ENCODE data around the gene MDN1.
"Not testable (repeated sequence)": the region's sequence is repeated elsewhere in the genome, so short reads cannot be mapped to it uniquely, and the experiment has no call there.

Gene MDN1

GRCh38 chr6:89649682-89650081 is 169.9 kb downstream of the MDN1 start:
- DNase-seq: no peak

DNA sequence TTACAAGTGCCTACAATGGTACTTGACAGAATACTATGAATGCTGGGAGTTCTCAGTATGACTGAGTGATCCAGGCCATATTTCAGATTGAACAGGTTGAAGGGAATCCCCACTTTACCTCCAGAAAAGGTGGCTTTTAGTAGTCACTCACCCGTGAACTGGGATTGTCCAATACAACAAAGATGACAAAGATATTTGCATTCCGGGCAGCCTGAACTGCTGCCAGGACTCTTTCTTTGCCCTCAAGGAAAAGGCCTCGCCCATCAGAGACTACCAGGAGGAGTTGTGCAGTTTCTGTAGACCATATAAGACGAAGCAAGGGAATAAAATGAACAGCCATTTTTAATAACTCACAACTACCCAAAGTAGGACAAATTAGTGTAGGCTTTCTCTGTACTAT is 174.7 kb downstream of the MDN1 start:
- no peak for DNase-seq

- no peak for DNase-seq
Observed at GRCh38 chr6:89643406-89643805, 176.2 kb downstream of the MDN1 start.

GRCh38 chr6:89642956-89643355 is 176.6 kb downstream of the MDN1 start:
- no peak for DNase-seq

- not testable (repeated sequence) for DNase-seq
Observed at GRCh38 chr6:89641581-89641980, 178.0 kb downstream of the MDN1 start.

DNA sequence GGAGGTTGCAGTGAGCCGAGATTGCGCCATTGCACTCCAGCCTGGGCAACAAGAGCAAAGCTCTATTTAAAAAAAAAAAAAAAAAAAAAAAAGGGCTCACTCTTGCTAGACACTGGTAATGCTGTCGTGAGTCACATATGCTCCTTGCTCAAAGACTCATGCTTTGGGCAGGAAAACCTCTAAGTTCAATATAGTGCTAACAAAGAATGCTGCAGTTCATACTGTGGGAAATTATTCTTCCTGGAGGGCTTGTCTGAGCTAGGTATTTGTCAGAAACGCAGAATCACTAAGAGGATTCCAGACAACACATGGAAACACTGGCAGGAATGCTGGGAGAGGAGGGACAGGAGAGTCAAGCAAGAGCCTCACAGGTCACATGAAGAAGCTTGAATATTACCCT is 178.8 kb downstream of the MDN1 start:
- no peak for DNase-seq

DNA sequence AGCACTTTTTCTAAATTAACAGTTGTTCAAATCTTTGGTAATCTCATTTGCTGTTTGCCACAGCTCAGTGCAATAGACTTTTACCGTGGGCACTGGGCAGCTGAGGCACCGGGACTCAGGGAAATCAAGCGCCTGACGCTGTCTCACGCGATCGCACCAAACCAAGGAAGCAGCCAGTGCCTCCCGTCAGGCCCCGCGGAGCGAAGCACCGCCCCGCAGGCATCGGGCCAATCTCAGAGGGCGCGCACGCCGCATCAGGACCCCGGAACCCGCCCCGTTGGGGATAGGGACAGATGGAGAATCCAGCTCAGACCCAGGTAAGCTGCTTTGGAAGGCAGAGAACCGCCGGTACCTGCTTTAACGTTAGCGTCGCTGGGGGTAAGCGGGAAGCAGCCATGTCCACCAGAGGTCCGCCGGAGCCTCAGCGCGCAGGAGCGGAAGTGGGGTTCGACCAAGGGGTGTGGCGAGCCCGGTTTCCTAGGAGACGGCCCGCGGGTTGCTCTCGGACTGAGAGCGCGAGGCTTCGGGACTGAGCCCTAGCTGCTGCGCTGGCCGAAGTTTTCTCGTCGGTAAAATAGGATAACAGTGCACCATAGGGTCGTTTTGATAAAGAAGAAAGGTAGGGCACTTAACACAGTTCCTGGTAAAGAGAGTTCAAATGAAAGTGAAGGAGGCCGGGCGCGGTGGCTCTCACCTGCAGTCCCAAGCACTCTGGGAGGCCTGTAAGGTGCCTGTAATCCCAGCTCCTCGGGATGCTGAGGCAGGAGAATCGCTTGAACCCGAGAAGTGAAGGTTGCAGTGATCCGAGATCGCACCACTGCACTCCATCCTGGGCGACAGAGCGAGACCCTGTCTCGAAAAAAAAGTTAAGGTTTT is 181.0 kb downstream of the MDN1 start, which contains the start of gene LYRM2:
LYRM2 (minus strand) TSS at position 428 of the 876 bp plus-strand sequence; CDS start at position 397, 31 bp downstream.
- DNase-seq: peak; percentile 92 to 96

- DNase-seq: peak in 1 of 2 donors; percentile 14
Observed at GRCh38 chr6:89637960-89638319, 181.7 kb downstream of the MDN1 start.

DNA sequence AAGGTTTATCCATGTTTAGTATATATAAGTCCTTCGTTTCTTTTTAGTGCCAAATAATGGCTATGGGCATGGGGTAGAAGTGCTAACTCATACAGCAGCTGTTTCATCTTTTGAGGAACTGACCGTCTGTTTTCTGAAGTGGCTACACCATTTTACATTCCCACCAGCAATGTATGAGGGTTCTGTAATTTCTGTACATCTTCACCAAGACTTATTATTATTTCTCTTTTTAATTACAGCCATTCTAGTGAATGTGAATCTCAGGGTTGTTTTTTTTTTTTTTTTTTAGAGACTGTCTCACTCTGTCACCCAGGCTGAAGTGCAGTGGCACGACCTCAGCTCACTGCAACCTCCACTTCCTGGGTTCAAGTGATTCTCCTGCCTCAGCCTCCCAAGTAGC is 183.2 kb downstream of the MDN1 start:
- DNase-seq: not testable (repeated sequence)

- no peak for DNase-seq
Observed at GRCh38 chr6:89630488-89630887, 189.1 kb downstream of the MDN1 start.

- no peak for DNase-seq
Observed at GRCh38 chr6:89623749-89624148, 195.8 kb downstream of the MDN1 start.

DNA sequence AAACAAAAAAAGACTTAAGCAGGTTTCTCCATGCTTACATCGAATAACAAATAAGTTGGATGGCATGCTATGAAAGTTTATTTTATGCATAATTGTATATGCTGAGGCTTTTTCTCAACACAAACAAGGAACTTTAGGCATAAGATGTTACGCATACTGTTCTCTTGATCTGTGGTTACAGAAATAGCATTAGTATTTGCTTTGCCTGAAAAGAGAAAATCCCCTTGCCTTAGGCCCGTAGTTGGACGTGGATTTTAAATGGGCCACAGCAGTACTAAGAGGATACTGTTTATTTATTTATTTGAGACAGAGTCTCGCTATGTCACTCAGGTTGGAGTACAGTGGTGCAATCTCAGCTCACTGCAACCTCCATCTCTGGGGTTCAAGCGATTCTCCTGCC is 200.0 kb downstream of the MDN1 start:
- no peak for DNase-seq

- DNase-seq: no peak
Observed at GRCh38 chr6:89618026-89618425, 201.6 kb downstream of the MDN1 start.

DNA sequence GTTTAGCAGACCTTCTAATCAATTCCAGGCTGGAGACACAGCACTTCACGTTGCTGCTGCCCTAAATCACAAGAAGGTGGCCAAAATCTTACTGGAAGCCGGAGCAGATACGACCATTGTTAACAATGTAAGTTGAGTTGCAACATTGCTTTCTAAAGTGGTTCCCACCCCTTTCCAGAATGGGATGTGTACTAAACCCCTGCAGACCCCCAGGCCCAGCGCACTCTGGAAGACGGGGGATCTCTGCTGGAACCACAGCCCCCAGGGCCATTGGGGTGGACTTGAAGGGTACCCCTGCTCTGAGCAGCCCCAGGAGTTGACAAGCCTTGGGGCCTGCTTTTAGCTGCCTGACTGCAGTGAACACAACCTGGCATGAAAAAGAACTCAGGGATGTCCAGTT is 203.1 kb downstream of the MDN1 start:
- no peak for DNase-seq

- DNase-seq: no peak
Observed at GRCh38 chr6:89615882-89616281, 203.7 kb downstream of the MDN1 start.

GRCh38 chr6:89613790-89614189 is 205.8 kb downstream of the MDN1 start:
- DNase-seq: no peak

DNA sequence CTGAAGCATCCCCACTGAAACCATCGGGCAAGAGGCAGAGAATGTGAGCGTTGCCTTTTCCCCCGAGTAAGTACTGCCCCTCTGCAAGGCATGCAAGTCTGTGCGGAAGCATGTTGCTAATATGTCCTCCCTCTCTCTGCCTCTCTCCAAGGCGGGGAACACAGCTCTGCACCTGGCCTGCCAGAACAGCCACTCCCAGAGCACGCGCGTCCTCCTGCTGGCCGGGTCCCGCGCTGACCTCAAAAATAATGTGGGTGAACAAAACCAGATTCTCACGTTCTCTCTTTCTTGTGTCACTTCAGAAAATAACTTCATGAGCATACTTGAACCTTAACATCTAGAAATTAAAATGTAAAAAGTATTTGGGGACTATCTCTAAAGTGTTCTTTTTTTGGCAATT is 207.5 kb downstream of the MDN1 start:
- no peak for DNase-seq

- peak in 1 of 2 donors; percentile 11 for DNase-seq
Observed at GRCh38 chr6:89611666-89612065, 207.9 kb downstream of the MDN1 start.

- peak; percentile 71 to 74 for DNase-seq
Observed at GRCh38 chr6:89610149-89610642, 209.4 kb downstream of the MDN1 start.

DNA sequence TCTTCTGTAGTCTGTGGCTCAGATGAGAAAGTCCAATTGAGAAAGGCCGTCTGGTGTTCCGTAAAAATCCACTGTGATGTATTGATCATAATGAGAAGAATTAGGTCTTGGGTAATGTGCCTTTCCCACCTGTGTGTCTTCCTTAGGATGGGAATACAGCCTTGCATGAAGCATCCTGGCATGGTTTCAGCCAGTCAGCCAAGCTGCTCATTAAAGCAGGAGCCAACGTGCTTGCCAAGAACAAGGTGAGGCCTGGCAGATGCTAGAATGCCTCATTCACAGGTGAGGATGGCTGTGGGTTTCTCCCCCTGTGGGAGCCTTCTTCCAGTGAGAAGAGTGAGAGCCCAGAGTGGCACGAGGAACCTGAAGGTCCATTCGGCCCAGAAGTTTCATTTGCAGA is 213.7 kb downstream of the MDN1 start:
- no peak for DNase-seq

GRCh38 chr6:89604653-89605052 is 214.9 kb downstream of the MDN1 start:
- DNase-seq: no peak

DNA sequence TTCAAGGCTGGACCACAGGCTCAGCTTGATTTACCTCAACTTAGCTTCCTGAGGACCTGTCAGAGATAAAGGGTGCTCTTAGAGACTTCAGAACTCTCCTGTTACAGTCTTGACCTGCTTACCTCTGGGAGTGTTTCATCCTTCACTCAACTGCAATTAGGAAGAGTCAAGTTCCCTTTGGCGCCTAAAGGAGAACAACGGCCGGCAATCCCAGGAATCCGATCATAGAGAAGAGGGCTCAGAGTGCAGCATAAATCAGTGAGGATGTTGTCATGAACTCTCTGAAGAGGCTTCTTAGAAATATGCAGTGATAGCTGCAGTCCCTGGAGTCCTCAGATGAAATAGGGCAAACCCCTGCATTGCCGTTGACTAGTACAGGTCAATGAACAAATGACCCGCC is 217.4 kb downstream of the MDN1 start:
- no peak for DNase-seq

GRCh38 chr6:89599727-89600126 is 219.9 kb downstream of the MDN1 start:
- no peak for DNase-seq

GRCh38 chr6:89597988-89598387 is 221.6 kb downstream of the MDN1 start:
- DNase-seq: peak; percentile 24 to 38
